IPS-NIHi11 (cell line): ENCODE data around the gene SCPEP1.

Source experiments
- DNase-seq: peaks from one replicate; pipeline ENCODE4 v3.0.0; 2012; ENCODE audit warnings: mixed read lengths, low spot score

SCPEP1 gene

GRCh38 chr17:57040571-57040970 lies 62.6 kb downstream of the SCPEP1 start:
- DNase-seq, result no peak

GRCh38 chr17:57043276-57043675 lies 65.3 kb downstream of the SCPEP1 start:
- no peak for DNase-seq

- DNase-seq, result no peak
Measured at GRCh38 chr17:57044976-57045867, 67.3 kb downstream of the SCPEP1 start.

- no peak for DNase-seq
Measured at GRCh38 chr17:57045868-57046704, 68.2 kb downstream of the SCPEP1 start.

- no peak for DNase-seq
Measured at GRCh38 chr17:57046749-57047148, 68.8 kb downstream of the SCPEP1 start.

- DNase-seq, result no peak
Measured at GRCh38 chr17:57048096-57048495, 70.2 kb downstream of the SCPEP1 start.

GRCh38 chr17:57050306-57050705 lies 72.4 kb downstream of the SCPEP1 start:
- DNase-seq, result no peak

- DNase-seq, result no peak
Measured at GRCh38 chr17:57051886-57052361, 74.0 kb downstream of the SCPEP1 start.
